Measurements from ENCODE around the gene ECHDC1. TPM values are rescaled to one million over a fixed set of nuclear protein-coding genes. Genes with fewer than 3 reads are reported as not detected.

Gene ECHDC1
- total and polyA plus RNA-seq, 2 of the 8 experiments (the other 6 are each of a cell fraction or from before 2014, with no cell fraction given), result 11.3 to 60.5 TPM

- H3K79me2 ChIP-seq (ENCODE audit: control insufficient read depth in 1 of 2, insufficient read depth in 2 of 2, low read length in 2 of 2), result no peaks in the 10 kb centered on the region
- DNase-seq (ENCODE audit: low read depth in 1 of 2, low spot score in 2 of 2) (no peak), FAIRE-seq (no peak)
- H3K23me2 ChIP-seq (ENCODE audit: low read depth, low read length), result no peaks in the 10 kb centered on the region
- no peak overlapping the region for H2BK15ac ChIP-seq (ENCODE audit: low read length)
- H3K4me1 ChIP-seq (replicated peaks in 1 of 4; ENCODE audit: control insufficient read depth in 3 of 4, insufficient read depth in 4 of 4, low read length in 3 of 4), result no peaks in the 10 kb centered on the region
- H3K4me3 ChIP-seq (ENCODE audit: extremely low read depth in 1 of 4, insufficient read depth in 2 of 4, low read depth in 3 of 4, low read length in 4 of 4), result no peak overlapping the region
- no peak overlapping the region for H3K14ac ChIP-seq (ENCODE audit: insufficient read length)
- no peak overlapping the region for H4K8ac ChIP-seq (ENCODE audit: extremely low read depth, insufficient read depth, low read length)
- H2AK5ac ChIP-seq (ENCODE audit: low read depth, low read length), result no peak overlapping the region
- peaks cover 0 to 2% (median 0%) of the 10 kb centered on the region in 4 experiments; a peak in 1 of 7 replicates for H3K27me3 ChIP-seq (replicated peaks in 1 of 4; ENCODE audit: control insufficient read depth in 3 of 4, extremely low read depth in 1 of 4, insufficient read depth in 3 of 4, low read length in 3 of 4)
- H3K4me2 ChIP-seq (ENCODE audit: insufficient read depth in 1 of 2, low read depth in 2 of 2, low read length in 2 of 2), result no peak overlapping the region
- H2AFZ ChIP-seq (ENCODE audit: low read length), result no peak overlapping the region
- no peak overlapping the region for H3K18ac ChIP-seq (ENCODE audit: extremely low read depth, low read length)
- ChIA-PET CTCF (ENCODE audit: partially characterized antibody) (no interaction called here), POLR2A (ENCODE audit: partially characterized antibody) (no interaction called here)
- no peak overlapping the region for H4K91ac ChIP-seq (replicated peaks; ENCODE audit: insufficient read length, low read length)
- no peak overlapping the region for H2BK20ac ChIP-seq (ENCODE audit: low read length)
- H2BK5ac ChIP-seq (ENCODE audit: low read depth, low read length), result no peak overlapping the region
- no peak overlapping the region for H2BK12ac ChIP-seq (ENCODE audit: low read depth, low read length)
- no peaks in the 10 kb centered on the region for H4K20me1 ChIP-seq (replicated peaks in 1 of 2; ENCODE audit: control insufficient read depth in 1 of 2, insufficient read depth in 2 of 2, low read length in 2 of 2)
- TF ChIP-seq PHF8 (conservative IDR thresholded peaks at IDR 0.05; ENCODE audit: low read depth, low read length), result no peak
- no peak overlapping the region for H3K27ac ChIP-seq (ENCODE audit: low read depth, low read length)
- H3K56ac ChIP-seq (replicated peaks; ENCODE audit: insufficient read length, low read depth, low read length), result no peak overlapping the region
- 85% methylated on average over 3 of the region's 3 CpGs; no CpG with 5 or more reads in 1 of the 2 experiments for WGBS, 2 experiments (ENCODE audit: extremely low coverage in 1 of 2, insufficient coverage in 1 of 2, insufficient read length in 1 of 2, insufficient replicate concordance in 2 of 2, low coverage in 1 of 2, low lambda C conversion rate in 2 of 2, missing lambda C conversion rate in 1 of 2)
- no peaks in the 10 kb centered on the region for H3K36me3 ChIP-seq (ENCODE audit: control insufficient read depth in 2 of 4, insufficient read depth in 4 of 4, low read length in 3 of 4)
- no peak overlapping the region for H3K23ac ChIP-seq (ENCODE audit: insufficient read length)
- no peak overlapping the region for H2BK120ac ChIP-seq (replicated peaks; ENCODE audit: low read depth, low read length)
- H3K4ac ChIP-seq (replicated peaks; ENCODE audit: insufficient read length, low read depth, low read length), result no peak overlapping the region
- H4K5ac ChIP-seq (ENCODE audit: insufficient read length, low read depth, low read length), result no peak overlapping the region
- no peaks in the 10 kb centered on the region for H3K79me1 ChIP-seq (ENCODE audit: low read depth, low read length)
- H3K9ac ChIP-seq (replicated peaks in 1 of 4; ENCODE audit: extremely low read depth in 1 of 4, low read depth in 3 of 4, low read length in 3 of 4), result no peak overlapping the region
- H3K9me3 ChIP-seq (ENCODE audit: insufficient read depth in 2 of 2, low read depth in 1 of 2, low read length in 1 of 2), result no peaks in the 10 kb centered on the region
Measured at GRCh38 chr6:127381384-127381783, 38.0 kb upstream of the ECHDC1 start.
